Dermis microvascular lymphatic vessel endothelial cell (primary cell): Measurements from ENCODE around the gene ADGRG2. TPM values are rescaled to one million over a fixed set of nuclear protein-coding genes. Genes with fewer than 3 reads are reported as not detected.
"Not testable (repeated sequence)": the region's sequence is repeated elsewhere in the genome, so short reads cannot be mapped to it uniquely, and the experiment has no call there.

Source experiments
- DNase-seq, 2 donors: peaks; one replicate each; pipeline versions ENCODE4 v3.0.0 to v3.0.0-alpha.2; 2010; ENCODE audit warnings: low read depth in 2 of 2
- total RNA-seq: library from RNA; depleted of rRNA; stranded (reverse); fragments of >200 nt; gene quantifications from 2 replicates; pipeline ENCODE4 v1.2.1, GENCODE V29; 2014

Gene ADGRG2
- total RNA-seq, 1 donor from 2014 or later: not detected

DNA sequence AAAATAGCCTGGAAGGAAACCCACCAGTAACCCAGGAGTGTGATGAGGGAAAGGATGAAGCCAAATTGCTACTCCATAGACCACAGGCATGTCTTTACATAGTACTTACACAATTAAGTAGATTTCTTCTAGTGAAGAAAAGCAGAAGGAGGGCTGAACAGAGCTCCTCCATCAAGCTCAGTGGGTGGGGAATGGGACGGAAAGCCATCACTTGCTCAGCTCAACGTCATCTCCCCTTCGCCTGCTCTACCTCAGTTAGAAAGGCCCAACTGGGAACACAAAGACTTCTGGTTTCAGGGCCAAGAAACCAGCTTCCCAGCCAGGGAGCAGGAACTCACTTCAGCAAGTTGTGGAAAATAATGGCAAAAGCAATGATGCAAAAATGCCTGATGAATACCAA, 36.6 kb downstream of the ADGRG2 start:
- no peak for DNase-seq

DNA sequence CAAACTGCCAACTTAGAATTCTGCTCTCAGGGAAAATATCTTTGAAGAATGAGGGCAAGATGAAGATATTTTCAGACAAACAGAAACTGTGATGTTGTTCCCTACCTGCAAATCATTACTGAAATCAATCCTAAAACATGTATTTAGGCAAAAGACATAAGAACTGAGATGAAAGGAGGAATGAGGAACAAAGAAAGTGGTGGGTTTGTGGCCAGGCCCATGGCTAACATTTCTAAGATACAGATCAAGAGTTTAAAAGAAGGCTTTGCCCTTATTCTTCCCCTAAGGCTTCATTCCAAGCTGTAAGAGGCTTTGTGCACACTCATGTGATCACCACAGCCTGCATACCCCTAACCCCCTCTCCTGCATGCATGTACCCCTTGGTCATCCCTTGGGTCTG, 46.5 kb downstream of the ADGRG2 start:
- no peak for DNase-seq

DNA sequence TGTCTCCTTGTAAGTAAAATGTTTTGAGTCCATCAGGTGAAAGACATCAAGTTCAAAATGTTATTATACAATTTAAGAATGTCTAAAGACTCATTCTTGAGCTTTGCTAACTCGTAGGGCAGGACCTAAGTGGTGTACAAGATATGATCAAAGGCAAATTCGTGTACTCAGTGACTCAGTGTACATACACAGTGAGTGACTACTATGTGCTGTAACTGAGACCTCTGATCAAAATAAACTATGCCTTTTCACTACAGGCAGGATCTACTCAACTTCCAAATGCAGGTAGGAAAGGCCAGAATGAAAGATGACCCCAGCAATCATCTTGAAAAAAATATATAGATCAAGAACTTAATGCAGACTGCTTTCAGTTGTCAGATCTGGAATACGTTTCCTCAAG, 49.9 kb downstream of the ADGRG2 start:
- no peak for DNase-seq

DNA sequence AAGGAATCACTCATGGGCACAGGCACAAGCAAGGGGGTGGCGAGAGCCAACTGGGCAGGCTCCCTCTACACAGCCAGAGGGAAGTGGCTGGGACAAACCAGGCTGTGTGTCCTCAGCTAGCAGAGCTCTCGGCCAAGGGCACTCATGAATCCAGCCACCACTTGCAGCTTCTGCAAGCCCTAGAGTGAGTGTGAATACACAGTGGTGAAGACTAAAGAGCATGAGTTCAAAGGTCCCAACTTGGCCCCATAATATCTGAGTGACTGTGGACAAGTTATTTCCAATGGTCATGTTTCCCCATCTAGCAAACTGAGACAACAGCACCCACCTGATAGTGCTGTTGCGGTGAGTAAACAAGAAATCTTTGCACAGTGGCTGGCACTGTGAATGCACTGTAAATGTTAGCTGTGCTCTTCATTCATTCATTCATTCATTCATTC, 51.7 kb downstream of the ADGRG2 start:
- DNase-seq: no peak

DNA sequence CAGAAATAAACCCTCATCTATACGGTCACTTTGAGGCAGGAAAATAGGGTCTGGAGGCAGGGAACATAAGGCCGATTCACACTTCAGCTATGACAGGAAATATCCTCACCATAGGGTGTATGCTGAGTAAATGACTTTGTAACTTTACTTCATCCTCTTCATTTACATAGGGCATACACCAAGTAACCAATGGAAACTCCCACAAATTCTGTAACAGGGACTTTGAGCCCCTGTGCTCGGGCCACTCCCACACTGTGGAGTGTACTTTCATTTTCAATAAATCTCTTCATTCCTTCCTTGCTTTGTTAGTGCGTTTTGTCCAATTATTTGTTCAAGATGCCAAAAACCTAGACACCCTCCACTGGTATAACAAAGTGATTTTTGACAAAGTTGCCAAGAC, 55.3 kb downstream of the ADGRG2 start:
- not testable (repeated sequence) for DNase-seq

DNA sequence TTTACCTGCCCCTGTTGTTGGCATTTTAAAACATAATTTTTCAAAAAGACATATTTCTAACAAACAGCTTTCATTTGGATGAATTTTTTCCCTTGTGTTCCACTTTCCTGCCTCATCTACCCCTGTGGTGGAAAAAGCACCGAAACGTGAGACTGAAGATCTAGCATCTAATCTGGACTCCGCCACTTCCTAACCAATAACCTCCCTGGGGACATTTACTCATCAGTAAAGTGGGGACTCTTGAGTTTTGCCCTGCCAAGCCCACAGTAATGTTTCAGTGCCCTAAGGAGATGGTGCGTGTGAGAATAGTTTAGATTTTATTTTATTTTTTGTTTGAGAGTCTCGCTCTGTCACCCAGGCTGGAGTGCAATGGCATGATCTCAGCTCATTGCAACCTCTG, 56.7 kb downstream of the ADGRG2 start:
- DNase-seq: no peak

DNA sequence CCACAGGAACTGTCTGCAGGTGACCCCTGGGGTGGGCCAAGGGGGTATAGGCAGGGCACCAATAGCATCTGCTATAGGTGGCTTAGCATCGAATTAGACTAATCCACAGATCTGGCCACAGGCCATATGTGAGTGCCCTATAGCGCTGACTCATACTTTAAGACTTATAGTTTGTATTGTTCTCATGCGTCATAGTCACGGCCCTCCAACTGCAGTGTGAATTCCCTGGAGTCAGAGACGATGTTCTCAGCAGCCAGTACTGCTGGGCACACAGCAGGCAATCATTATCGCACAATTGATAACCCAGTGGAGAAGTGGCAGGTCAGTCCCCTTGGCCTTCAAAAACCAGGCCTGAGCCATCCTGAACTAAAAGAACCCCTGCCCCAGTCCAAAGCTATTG, 58.1 kb downstream of the ADGRG2 start:
- DNase-seq: no peak

DNA sequence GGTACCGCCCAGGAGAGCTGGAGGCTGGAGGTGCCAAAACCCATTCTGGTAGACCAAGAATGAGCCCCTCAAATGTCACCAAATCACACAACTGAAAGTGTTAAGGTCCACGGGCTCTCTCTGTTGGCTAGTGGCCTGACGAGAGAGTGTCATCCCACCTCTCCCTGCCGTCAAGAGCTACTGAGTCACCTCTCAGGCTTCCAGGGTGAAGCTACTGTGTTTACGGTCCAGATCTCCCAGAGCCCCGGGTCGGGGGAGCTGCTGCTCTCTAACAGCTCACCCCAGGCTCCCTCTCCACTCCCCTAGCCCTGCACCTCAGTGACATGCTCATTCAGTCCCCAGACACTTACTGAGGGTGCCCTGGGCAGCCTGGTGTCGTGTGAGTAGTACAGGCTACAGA, 59.2 kb downstream of the ADGRG2 start:
- no peak for DNase-seq

DNA sequence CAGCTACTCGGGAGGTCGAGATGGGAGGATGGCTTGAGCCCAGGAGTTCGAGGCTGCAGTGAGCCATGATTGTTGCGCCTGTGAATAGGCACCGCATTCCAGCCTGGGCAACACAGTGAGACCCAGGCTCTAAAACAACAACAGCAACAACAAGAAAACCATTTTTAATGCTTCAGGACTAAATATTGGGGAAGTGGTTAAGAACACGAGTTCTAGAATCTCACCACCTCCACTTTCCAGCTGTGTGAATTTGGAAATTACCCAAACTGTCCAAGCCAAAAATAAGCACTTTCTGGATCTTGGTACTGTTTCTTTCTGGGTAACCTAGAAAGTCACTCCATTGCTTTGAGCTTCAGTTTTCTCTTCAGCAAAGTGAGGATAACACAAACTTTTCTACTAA, 63.2 kb downstream of the ADGRG2 start:
- no peak for DNase-seq

DNA sequence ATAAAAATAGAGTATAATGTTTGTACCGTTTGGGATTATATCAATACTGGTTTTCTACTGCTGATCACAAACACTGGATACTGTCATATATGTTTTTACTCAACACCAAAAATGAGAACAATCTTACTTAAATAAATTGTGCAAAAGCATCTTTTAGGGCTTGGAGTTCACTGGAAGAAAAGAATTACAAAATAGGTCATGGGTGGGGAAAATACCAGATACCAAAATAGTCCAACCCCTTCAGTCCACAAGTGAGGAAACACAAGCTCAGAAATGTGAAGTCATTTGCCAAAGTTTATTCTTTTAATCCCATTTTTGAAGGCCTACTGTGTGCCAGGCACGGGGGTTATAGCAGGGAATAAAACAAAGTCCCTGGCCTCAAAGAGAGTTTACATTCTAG, 64.4 kb downstream of the ADGRG2 start:
- no peak for DNase-seq

DNA sequence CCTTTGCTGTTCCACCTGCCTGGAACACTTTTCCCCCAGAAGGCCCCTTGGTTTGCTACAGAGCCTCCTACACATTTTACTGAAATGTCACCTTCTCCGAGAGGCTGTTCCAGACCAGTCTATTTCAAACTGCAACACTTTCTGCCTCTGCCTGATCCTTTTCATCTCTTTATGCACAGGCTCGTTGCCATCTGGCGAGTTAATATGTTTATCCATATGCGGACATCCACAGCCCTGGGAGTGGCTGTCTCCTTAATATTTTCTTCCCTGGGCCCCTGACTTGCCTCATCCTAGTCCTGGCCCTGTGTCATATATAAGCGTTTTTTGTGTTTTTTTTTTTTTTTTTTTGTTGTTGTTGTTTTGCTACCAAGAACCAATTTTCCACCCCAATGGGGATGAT, 73.2 kb downstream of the ADGRG2 start:
- no peak for DNase-seq

DNA sequence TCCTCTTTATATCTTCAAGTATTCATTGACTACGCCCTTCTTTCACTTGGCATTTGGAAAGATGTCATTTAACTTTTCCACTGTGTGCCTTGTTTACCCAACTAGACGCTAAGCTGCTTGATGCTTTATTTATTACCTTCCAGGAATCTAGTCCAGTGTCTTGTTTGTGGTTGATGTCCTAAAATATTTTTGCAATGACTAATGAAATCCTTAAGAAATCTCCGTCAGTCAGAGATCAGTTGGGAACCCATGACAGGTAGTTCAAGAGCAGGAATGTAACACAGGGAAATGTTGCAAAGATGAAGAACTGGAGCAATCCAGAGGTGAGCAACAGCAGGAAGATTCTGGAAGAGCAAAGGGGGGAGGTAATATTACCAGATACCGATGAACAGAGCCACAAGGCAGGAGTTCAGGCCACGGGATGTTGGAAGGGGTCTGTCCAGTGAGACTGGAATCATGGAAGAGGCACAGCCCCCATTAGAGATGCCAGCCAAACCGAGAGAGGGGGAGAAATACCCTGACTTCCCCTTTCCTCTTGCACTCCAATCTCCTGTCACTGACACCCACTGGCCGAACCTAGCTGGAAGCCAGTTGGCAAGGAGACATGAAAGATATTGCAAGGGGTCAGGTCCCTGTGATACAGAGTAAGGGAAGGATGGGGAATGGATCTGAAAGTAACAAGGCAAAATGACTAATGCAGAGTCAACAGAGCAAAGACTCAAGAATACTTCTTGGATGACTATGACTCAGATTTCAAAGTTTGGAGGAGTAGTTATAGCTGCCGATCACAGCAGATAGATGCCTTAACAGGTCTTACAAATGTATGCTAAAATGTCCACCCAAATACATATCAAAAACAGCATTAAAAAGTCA, 75.7 kb downstream of the ADGRG2 start:
- no peak for DNase-seq

DNA sequence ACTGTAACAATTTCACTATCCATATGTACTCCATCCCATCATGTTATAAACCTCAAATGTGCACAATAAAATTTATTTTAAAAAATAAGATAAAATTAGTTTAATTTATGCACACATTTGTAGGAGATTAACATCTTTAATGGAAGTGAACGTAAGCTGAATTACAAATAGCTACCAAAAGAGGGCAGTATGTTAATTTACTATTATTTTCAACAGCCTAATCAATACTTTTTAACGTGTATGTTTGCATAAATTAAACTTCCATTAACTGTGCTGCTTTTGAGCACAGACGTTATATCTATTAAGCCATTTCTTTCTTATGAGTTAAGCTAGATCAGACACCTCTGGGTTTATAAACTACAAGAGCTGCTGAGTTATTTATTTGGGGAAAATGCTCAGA, 81.9 kb downstream of the ADGRG2 start:
- no peak for DNase-seq

DNA sequence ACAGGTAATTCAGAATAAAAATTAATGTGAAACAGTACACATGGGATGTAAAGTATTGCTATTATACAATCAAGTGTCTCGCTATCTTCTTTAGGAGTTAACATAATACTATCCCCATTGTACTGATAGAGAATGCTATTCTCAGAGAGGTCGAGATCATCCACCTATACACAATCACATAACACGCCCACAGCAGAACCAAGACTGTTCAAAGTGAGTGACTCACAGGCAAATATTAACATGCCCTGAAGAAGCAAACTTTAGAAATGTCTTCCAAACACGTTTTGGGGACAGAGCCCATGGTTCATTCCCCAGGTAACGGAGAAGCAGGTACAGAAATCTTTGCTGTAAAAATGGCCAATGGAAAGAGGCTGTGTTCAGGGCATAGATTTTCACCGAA, 88.2 kb downstream of the ADGRG2 start:
- DNase-seq: no peak

DNA sequence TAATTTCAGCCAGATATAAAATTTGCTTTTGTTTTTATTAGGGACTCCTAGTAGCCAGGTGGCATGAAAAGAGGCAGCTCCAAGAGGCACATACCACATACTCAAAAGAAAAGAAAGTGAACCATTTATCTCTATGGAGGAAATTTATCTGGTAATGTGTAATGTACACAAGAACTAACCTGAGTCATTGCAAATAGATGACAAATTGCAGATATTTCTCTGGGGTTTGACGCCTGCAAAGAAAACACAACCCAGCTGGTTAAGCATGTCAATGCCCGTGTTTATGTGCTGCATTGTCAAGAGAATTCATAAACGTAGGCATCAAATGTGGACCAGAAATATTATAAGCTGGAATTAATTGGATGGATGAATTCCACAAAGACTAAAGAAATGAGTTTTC, 91.5 kb downstream of the ADGRG2 start:
- DNase-seq: no peak

DNA sequence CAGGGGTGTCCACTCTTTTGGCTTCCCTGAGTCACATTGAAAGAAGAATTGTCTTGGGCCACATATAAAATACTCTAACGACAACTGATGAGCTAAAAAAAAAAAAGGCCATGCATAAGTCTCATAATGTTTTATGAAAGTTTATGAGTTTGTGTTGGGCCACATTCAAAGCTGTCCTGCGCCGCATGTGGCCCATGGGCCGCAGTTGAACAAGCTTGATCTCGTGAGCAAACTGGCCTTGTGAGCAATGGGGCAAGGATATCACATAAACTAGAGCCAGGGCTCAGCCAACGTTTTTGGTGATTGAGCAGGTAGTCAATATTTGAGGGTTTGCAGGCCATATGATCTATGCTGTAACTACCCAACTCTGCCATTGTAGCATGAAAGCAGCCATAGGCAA, 93.7 kb downstream of the ADGRG2 start:
- DNase-seq: no peak

DNA sequence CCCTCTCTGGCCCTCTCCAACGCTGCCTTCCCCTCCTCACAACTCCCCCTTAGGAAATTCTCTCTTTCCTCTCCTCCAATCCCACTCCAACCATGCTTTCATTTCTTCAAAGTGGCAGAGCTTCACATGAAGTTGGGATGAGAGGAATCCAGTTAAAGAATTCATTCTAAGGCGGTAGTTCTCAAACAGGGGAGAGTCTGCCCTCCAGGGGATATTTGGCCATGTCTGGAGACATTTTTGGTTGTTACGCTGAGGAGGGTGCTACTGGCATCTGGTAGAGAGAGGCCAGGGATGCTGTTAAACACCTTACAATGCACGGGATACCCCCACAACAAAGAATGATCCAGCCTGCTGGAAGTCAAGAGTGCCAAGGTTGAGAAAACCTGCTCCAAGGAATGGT, 97.9 kb downstream of the ADGRG2 start:
- no peak for DNase-seq

DNA sequence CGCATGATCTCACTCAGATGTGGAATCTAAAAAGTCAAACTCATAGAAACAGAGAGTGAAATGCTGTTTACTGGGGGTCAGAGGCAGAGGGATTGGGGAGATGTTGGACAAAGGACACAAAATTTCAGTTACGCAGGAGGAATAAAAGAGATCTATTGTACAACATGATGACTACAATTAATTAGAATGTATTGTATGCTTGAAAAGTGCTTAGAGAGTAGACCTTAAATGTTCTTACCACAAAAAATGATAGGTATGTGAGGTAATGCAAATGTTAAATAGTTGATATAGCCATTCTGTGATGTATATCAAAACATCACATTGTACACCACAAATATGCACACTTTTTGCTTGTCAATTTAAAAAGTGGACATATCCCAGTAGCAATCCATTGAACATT, 102.3 kb downstream of the ADGRG2 start:
- no peak for DNase-seq

DNA sequence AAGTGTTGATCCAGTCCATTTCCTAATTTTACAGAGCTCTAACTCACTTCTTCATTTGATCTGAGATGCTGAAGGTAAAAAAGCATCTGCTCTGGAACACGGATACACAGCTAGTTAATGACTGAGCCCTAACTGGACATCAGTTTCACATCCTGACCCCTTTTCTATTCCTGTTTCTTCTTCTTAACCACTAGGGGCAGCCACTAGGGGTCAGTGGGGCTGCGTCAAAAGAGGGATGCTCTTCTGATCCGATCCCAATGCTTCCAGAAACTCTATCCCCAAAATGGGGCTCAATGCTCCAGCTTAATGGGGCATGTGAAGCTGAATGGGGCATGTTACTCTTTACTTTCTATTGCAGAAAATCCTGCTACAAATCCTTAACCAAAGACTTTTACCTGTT, 105.0 kb downstream of the ADGRG2 start:
- peak in 1 of 2 donors; percentile 11 for DNase-seq

DNA sequence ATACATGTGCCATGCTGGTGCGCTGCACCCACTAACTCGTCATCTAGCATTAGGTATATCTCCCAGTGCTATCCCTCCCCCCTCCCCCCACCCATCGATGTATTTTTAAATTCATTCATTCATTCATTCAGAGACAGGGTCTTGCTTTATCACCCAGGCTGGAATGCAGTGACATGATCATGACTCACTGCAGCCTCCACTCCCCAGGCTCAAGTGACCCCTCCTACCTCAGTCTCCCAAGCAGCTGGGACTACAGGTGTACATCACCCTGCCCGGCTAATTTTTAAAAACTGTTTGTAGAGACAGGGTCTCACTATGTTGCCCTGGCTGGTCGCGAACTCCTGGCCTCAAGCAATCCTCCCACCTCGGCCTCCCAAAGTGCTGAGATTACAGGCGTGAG, 105.7 kb downstream of the ADGRG2 start:
- not testable (repeated sequence) for DNase-seq

DNA sequence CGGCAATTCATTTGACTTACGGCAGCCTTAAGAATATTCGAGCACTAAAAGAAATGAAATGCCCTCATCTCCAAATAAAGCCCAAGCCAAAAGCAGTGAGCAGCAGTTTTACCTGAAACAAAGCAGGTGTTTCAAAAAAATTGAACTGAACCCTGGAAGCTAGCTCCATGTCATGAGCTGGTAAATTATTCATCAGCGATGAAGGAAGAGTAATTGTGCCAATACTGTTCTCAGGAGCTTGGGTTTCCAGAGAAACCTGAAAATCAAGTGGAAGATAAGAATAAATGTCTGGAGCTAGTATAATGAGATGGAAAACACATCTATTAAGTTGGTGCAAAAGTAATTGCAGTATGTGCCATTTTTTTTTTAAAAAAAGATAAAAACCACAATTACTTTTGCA, 114.4 kb downstream of the ADGRG2 start:
- DNase-seq: no peak

DNA sequence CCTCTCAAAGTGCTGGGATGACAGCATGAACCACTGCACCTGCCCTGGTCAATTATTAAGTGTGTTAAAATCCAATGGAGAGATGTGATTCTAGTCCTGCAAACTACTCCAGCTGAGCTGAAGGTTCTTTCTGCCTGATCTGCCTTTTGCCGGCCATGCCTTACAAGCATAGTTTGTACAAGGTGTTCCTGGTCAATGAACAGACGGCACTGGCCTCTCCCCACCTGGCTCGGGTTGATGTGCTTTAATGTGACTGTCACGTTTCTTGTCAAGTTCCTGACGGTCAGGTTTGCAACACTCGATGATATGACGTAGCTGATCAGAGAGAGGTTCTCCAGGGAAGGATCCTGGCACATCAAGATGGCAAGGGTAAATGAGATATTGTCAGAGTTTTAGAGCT, 115.3 kb downstream of the ADGRG2 start:
- DNase-seq: no peak

DNA sequence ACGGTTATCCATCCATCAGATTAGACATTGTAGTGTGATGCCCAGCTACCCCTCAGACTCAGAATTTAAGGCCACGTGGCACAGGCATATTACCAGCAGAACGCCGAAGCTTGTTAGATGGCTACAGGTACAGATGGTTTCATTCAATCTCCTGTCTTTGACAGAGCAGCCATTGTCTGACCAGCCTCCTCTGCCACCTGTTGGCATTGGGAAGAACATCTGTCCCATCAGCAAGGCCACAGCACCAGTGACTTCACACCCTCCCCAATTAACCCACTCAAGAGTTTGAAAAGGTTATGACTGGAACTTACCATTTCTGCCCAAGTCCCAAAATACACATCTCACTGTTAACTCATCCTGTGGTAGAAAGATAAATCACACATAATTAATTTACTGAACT, 116.4 kb downstream of the ADGRG2 start:
- DNase-seq: no peak

DNA sequence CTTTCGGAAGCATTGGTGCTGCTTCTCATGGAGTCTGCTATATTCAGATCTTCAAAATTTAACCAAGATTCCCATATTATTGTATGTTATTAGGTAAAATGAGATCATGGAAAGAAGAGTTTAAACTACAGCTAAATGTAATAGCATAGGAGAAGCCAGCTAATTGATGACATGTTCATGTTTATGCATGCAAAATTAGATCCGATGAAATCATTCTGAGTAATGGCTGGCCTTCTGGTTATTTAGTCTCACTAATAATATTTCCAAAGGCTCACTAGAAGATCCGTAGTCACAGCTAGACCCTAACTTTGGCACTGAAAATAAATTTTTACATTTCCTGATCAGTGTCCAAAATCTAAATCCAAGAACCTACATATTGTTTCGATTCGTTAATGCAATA, 118.5 kb downstream of the ADGRG2 start:
- no peak for DNase-seq
